Gastrocnemius medialis (tissue), 4 donors: ENCODE data around the gene RIN3. TPM values are rescaled to one million over a fixed set of nuclear protein-coding genes. Genes with fewer than 3 reads are reported as not detected.
A peak's percentile ranks its signal among the peaks of the same experiment; 100 is the strongest.

Experiments used
- ATAC-seq, 2 donors: fragments of 150-250 bp; one replicate each; pipeline ENCODE4 v1.9.1; 2016
- DNase-seq, 2 donors: peaks; one replicate each; pipeline ENCODE4 v3.0.0-alpha.2; 2019
- H3K27ac ChIP-seq, 4 donors: fragments of 200-600 bp; sonication (generic); 1 replicate in 1 of 4; 2 replicates in 3 of 4; pipeline ENCODE4 v1.5.1; 2016 to 2018; ENCODE audit warnings: mild to moderate bottlenecking in 2 of 4, moderate library complexity in 1 of 4
- H3K27me3 ChIP-seq, 3 donors: fragments of 200-600 bp; sonication (generic) in 2 of 3; 1 replicate in 1 of 3; 2 replicates in 2 of 3; pipeline versions ENCODE4 v1.5.1 to v1.6.0; 2016 to 2019; ENCODE audit warnings: mild to moderate bottlenecking in 1 of 3, moderate library complexity in 1 of 3
- H3K36me3 ChIP-seq, 2 donors: fragments of 200-600 bp; sonication (generic) in 1 of 2; one replicate each; pipeline ENCODE4 v1.5.1; 2017 to 2018
- H3K4me1 ChIP-seq, 2 donors: fragments of 200-600 bp; sonication (generic) in 1 of 2; one replicate each; pipeline ENCODE4 v1.5.1; 2016 to 2017; ENCODE audit warnings: mild to moderate bottlenecking in 2 of 2
- H3K4me3 ChIP-seq, 4 donors: fragments of 200-600 bp; sonication (generic) in 3 of 4; 1 replicate in 1 of 4; 2 replicates in 3 of 4; pipeline ENCODE4 v1.5.1; 2016 to 2019; ENCODE audit warnings: mild to moderate bottlenecking in 2 of 4
- H3K9me3 ChIP-seq, 3 donors: fragments of 200-600 bp; sonication (generic) in 2 of 3; 1 replicate in 1 of 3; 2 replicates in 2 of 3; pipeline ENCODE4 v1.5.1; 2016 to 2019
- POLR2A ChIP-seq, 2 donors: fragments of 450-650 bp; IDR thresholded peaks; one replicate each; pipeline ENCODE4 v1.6.1; 2017; ENCODE audit warnings: antibody characterized with exemption in 2 of 2, mild to moderate bottlenecking in 2 of 2, moderate library complexity in 2 of 2
- in situ Hi-C, 4 donors: fragments of 200-750 bp; cut with MboI; loops; one replicate each; pipeline versions ENCODE4 v1.15.0 to v1.8.0; 2017; ENCODE audit warnings: low sequenced_read_pairs in 4 of 4
- intact Hi-C: fragments of 100-400 bp; cut with DNase I; formaldehyde crosslinking; loops from one replicate; pipeline ENCODE4 v1.15.1; 2023; ENCODE audit warnings: low total_unique reads
- total RNA-seq, 4 donors: library from RNA; depleted of rRNA; stranded (reverse); fragments of >200 nt; gene quantifications; one replicate each; pipeline versions ENCODE4 v1.1.0 to v1.2.3, GENCODE V29; 2016
- TF ChIP-seq, protein P1 (sequence below), 5 experiments: fragments of 450-650 bp in 3 of 5; fragments of 200-600 bp in 2 of 5; sonication (generic) in 2 of 5; IDR thresholded peaks in 4 of 5; conservative IDR thresholded peaks in 1 of 5; 1 replicate in 4 of 5; 2 replicates in 1 of 5; pipeline ENCODE4 v1.5.1; 2016 to 2019; ENCODE audit warnings: antibody characterized with exemption in 5 of 5, mild to moderate bottlenecking in 3 of 5, moderate library complexity in 3 of 5

RIN3 gene
- total RNA-seq, 4 donors from 2014 or later, result 2.1 to 3.7 (median 2.6) TPM

- DNase-seq, result no peak
- TF ChIP-seq POLR2A (IDR thresholded peaks at IDR 0.05), result no peak
- TF ChIP-seq, protein P1, sequence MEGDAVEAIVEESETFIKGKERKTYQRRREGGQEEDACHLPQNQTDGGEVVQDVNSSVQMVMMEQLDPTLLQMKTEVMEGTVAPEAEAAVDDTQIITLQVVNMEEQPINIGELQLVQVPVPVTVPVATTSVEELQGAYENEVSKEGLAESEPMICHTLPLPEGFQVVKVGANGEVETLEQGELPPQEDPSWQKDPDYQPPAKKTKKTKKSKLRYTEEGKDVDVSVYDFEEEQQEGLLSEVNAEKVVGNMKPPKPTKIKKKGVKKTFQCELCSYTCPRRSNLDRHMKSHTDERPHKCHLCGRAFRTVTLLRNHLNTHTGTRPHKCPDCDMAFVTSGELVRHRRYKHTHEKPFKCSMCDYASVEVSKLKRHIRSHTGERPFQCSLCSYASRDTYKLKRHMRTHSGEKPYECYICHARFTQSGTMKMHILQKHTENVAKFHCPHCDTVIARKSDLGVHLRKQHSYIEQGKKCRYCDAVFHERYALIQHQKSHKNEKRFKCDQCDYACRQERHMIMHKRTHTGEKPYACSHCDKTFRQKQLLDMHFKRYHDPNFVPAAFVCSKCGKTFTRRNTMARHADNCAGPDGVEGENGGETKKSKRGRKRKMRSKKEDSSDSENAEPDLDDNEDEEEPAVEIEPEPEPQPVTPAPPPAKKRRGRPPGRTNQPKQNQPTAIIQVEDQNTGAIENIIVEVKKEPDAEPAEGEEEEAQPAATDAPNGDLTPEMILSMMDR (IDR thresholded peaks at IDR 0.05 in 4 of 5, conservative IDR thresholded peaks at IDR 0.05 in 1 of 5), result no peak
- Histone ChIP-seq H3K4me3 (no peak overlapping the region), H3K9me3 (no peaks in the 10 kb centered on the region), H3K36me3 (no peaks in the 10 kb centered on the region), H3K4me1 (no peaks in the 10 kb centered on the region), H3K27me3 (no peaks in the 10 kb centered on the region), H3K27ac (peak overlapping the region in 1 of 4 donors; percentile 10)
- in situ Hi-C loops (no loop called here), intact Hi-C loops (no loop called here)
- no peak for ATAC-seq
These were observed 137.1 kb downstream of the RIN3 start for GRCh38 chr14:92650581-92651105.

DNA sequence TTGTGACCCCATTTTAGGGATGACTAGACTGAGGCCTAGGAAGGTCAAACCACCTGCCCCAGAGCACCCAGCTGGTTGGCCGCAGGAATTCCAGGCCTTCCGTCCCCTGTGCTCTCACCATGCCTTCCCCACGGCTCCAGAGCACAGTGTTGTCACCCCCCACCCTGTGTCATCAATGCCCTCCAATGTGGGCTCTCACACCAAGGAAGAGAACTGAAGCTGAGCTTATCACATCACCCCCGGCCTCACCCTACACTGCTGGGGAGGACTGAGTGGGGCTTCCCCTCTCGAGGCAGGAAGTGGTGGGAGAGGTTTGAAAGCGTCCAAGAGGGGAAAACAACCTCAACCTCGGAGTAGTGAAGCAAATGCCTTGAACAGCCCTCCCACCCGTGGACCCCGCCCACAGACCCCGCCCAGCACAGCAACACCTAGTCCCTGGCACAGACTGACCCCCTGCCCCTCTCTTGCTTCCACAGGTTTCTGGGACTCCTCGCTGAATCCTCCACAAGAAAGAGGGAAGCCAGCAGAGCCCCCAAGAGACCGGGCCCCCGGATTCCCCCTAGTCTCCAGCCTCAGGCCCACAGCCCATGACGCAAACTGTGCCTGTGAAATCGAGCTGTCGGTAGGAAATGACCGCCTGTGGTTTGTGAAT lies 137.7 kb downstream of the RIN3 start:
- no peaks in the 10 kb centered on the region for H3K4me1 ChIP-seq

DNA sequence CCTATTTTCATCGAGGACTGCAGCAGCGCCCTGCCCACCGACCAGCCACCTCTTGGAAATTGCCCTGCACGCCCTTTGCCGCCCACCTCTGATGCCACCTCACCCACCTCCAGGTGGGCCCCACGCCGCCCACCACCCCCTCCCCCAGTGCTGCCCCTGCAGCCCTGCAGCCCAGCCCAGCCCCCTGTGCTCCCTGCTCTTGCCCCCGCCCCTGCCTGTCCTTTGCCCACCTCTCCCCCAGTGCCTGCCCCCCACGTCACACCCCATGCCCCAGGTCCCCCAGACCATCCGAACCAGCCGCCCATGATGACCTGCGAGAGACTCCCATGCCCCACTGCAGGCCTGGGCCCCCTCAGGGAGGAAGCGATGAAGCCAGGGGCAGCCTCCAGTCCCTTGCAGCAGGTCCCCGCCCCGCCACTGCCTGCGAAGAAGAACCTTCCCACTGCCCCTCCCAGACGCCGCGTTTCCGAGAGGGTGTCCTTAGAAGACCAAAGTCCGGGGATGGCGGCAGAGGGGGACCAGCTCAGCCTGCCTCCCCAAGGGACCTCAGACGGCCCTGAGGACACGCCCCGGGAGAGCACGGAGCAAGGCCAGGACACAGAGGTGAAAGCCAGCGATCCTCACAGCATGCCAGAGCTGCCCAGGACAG lies 138.3 kb downstream of the RIN3 start:
- DNase-seq (peak; percentile 40 to 53), ATAC-seq (no peak)
- Histone ChIP-seq H3K9me3 (no peaks in the 10 kb centered on the region), H3K4me1 (no peaks in the 10 kb centered on the region), H3K27ac (peak overlapping the region in 1 of 4 donors; percentile 4), H3K36me3 (no peaks in the 10 kb centered on the region), H3K4me3 (peak overlapping the region in 1 of 4 donors; percentile 31), H3K27me3 (no peaks in the 10 kb centered on the region)
- TF ChIP-seq, protein P1 (IDR thresholded peaks at IDR 0.05 in 4 of 5, conservative IDR thresholded peaks at IDR 0.05 in 1 of 5), result no peak
- peak; percentile 19 to 37 for TF ChIP-seq POLR2A (IDR thresholded peaks at IDR 0.05)
- in situ Hi-C loops (no loop called here), intact Hi-C loops (no loop called here)

More for the DNA sequence above, 137.7 kb downstream of the RIN3 start:
- no peak overlapping the region for H3K4me3 ChIP-seq
- in situ Hi-C loops, result no loop called here
- intact Hi-C loops, result no loop called here
- peak overlapping the region in 1 of 4 donors; percentile 10 for H3K27ac ChIP-seq
- no peaks in the 10 kb centered on the region for H3K9me3 ChIP-seq
- no peaks in the 10 kb centered on the region for H3K27me3 ChIP-seq
- no peaks in the 10 kb centered on the region for H3K36me3 ChIP-seq
- no peak for TF ChIP-seq POLR2A (IDR thresholded peaks at IDR 0.05)
- TF ChIP-seq, protein P1 (IDR thresholded peaks at IDR 0.05 in 4 of 5, conservative IDR thresholded peaks at IDR 0.05 in 1 of 5), result no peak
- DNase-seq (no peak), ATAC-seq (no peak)

- Histone ChIP-seq H3K27me3 (no peaks in the 10 kb centered on the region), H3K9me3 (no peaks in the 10 kb centered on the region), H3K4me3 (peak overlapping the region in 1 of 4 donors; percentile 31), H3K36me3 (no peaks in the 10 kb centered on the region), H3K4me1 (no peaks in the 10 kb centered on the region), H3K27ac (peak overlapping the region in 3 of 4 donors; percentile 4 to 38 (median 10))
- intact Hi-C loops, result no loop called here
- ATAC-seq, result no peak
- in situ Hi-C loops, result no loop called here
- DNase-seq, result no peak
- no peak for TF ChIP-seq POLR2A (IDR thresholded peaks at IDR 0.05)
- TF ChIP-seq, protein P1 (IDR thresholded peaks at IDR 0.05 in 4 of 5, conservative IDR thresholded peaks at IDR 0.05 in 1 of 5), result no peak
These were observed 139.0 kb downstream of the RIN3 start for GRCh38 chr14:92652413-92653151.
